ENCODE data around the gene FNDC8. TPM values are rescaled to one million over a fixed set of nuclear protein-coding genes. Genes with fewer than 3 reads are reported as not detected.

The FNDC8 gene
- polyA plus RNA-seq, 1 of the 3 experiments (the other 2 are of a cell fraction), result not detected

- Histone ChIP-seq H3K4me2 (no peak overlapping the region), H3K79me2 (ENCODE audit: insufficient read depth) (no peaks in the 10 kb centered on the region), H3K27me3 (ENCODE audit: insufficient read depth) (peaks cover 71% of the 10 kb centered on the region), H3K9ac (no peak overlapping the region), H4K20me1 (ENCODE audit: insufficient read depth) (no peaks in the 10 kb centered on the region), H3F3A (replicated peaks; ENCODE audit: insufficient read depth) (no peaks in the 10 kb centered on the region), H3K9me3 (no peaks in the 10 kb centered on the region), H3K36me3 (replicated peaks in 1 of 2; ENCODE audit: control insufficient read depth in 1 of 2, insufficient read depth in 2 of 2, low read length in 1 of 2) (no peaks in the 10 kb centered on the region), H3K9me2 (no peaks in the 10 kb centered on the region), H3K27ac (ENCODE audit: low read depth in 2 of 2, low read length in 1 of 2) (no peak overlapping the region), H2AFZ (ENCODE audit: low read depth) (no peak overlapping the region), H3K4me1 (ENCODE audit: control insufficient read depth in 1 of 2, insufficient read depth in 2 of 2, low read depth in 1 of 2, low read length in 1 of 2) (no peaks in the 10 kb centered on the region), H3K4me3 (ENCODE audit: low read depth in 2 of 2, low read length in 1 of 2) (no peak overlapping the region)
- ChIA-PET POLR2A (no interaction called here), CTCF (interaction anchor here (2.2 kb wide), 1 partner anchor 21 kb away, joined by 5 read pairs; no protein-coding TSS in a partner anchor)
- DNase-seq, result no peak
- WGBS (ENCODE audit: low lambda C conversion rate), result 14% methylated on average over 5 of the region's 5 CpGs
- TF ChIP-seq USF2 (IDR thresholded peaks at IDR 0.05; ENCODE audit: borderline replicate concordance, low read depth, low read length), result no peak
- TF ChIP-seq CTCF (IDR thresholded peaks at IDR 0.05), result no peak
- no peak for TF ChIP-seq EZH2phosphoT487 (IDR thresholded peaks at IDR 0.05; ENCODE audit: borderline replicate concordance, low read depth)
- no peak for TF ChIP-seq SMC3 (IDR thresholded peaks at IDR 0.05; ENCODE audit: low read depth, low read length)
- TF ChIP-seq MEF2A (IDR thresholded peaks at IDR 0.05; ENCODE audit: borderline replicate concordance, low read depth), result no peak
- no peak for TF ChIP-seq PBX3 (IDR thresholded peaks at IDR 0.05)
- no peak for TF ChIP-seq TEAD4 (IDR thresholded peaks at IDR 0.05; ENCODE audit: borderline replicate concordance, insufficient read depth)
- no peak for TF ChIP-seq FOSL2 (IDR thresholded peaks at IDR 0.05; ENCODE audit: borderline replicate concordance, low read depth)
- no peak for TF ChIP-seq NFIC (IDR thresholded peaks at IDR 0.05; ENCODE audit: borderline replicate concordance)
- TF ChIP-seq RCOR1 (IDR thresholded peaks at IDR 0.05; ENCODE audit: low read length), result no peak
- TF ChIP-seq TCF12 (IDR thresholded peaks at IDR 0.05), result no peak
Observed at GRCh38 chr17:35164716-35165115, 43.3 kb downstream of the FNDC8 start.

GRCh38 chr17:35166526-35166925, 45.1 kb downstream of the FNDC8 start:
- H3K9ac ChIP-seq, result no peak overlapping the region
- no peaks in the 10 kb centered on the region for H4K20me1 ChIP-seq (ENCODE audit: insufficient read depth)
- ChIA-PET POLR2A (no interaction called here), CTCF (interaction anchor here (2.2 kb wide), 1 partner anchor 23 kb away, joined by 5 read pairs; no protein-coding TSS in a partner anchor)
- H3K9me3 ChIP-seq, result no peaks in the 10 kb centered on the region
- no peaks in the 10 kb centered on the region for H3F3A ChIP-seq (replicated peaks; ENCODE audit: insufficient read depth)
- no peak overlapping the region for H3K27ac ChIP-seq (ENCODE audit: low read depth in 2 of 2, low read length in 1 of 2)
- H3K27me3 ChIP-seq (ENCODE audit: insufficient read depth), result peaks cover 64% of the 10 kb centered on the region; the same call in 1 of the 2 replicates
- H3K36me3 ChIP-seq (replicated peaks in 1 of 2; ENCODE audit: control insufficient read depth in 1 of 2, insufficient read depth in 2 of 2, low read length in 1 of 2), result no peaks in the 10 kb centered on the region
- no peaks in the 10 kb centered on the region for H3K79me2 ChIP-seq (ENCODE audit: insufficient read depth)
- 0% methylated on average over 4 of the region's 5 CpGs for WGBS (ENCODE audit: low lambda C conversion rate)
- no peak overlapping the region for H3K4me2 ChIP-seq
- H2AFZ ChIP-seq (ENCODE audit: low read depth), result no peak overlapping the region
- H3K9me2 ChIP-seq, result no peaks in the 10 kb centered on the region
- DNase-seq, result no peak
- no peak overlapping the region for H3K4me3 ChIP-seq (ENCODE audit: low read depth in 2 of 2, low read length in 1 of 2)
- no peaks in the 10 kb centered on the region for H3K4me1 ChIP-seq (ENCODE audit: control insufficient read depth in 1 of 2, insufficient read depth in 2 of 2, low read depth in 1 of 2, low read length in 1 of 2)
- TF ChIP-seq USF2 (IDR thresholded peaks at IDR 0.05; ENCODE audit: borderline replicate concordance, low read depth, low read length), result no peak
- no peak for TF ChIP-seq SMC3 (IDR thresholded peaks at IDR 0.05; ENCODE audit: low read depth, low read length)
- no peak for TF ChIP-seq NRF1 (IDR thresholded peaks at IDR 0.05; ENCODE audit: low read depth, low read length)
- TF ChIP-seq CHD2 (IDR thresholded peaks at IDR 0.05; ENCODE audit: low read length, partially characterized antibody), result no peak
- no peak for TF ChIP-seq NFIC (IDR thresholded peaks at IDR 0.05; ENCODE audit: borderline replicate concordance)
- TF ChIP-seq PBX3 (IDR thresholded peaks at IDR 0.05), result no peak
- no peak for TF ChIP-seq ZBTB33 (IDR thresholded peaks at IDR 0.05; ENCODE audit: borderline replicate concordance, low read depth)
- no peak for TF ChIP-seq YY1 (IDR thresholded peaks at IDR 0.05; ENCODE audit: low read depth)
- no peak for TF ChIP-seq RXRA (IDR thresholded peaks at IDR 0.05; ENCODE audit: borderline replicate concordance, low read depth)
- no peak for TF ChIP-seq POLR2AphosphoS5 (IDR thresholded peaks at IDR 0.05; ENCODE audit: low read depth, low read length)
- no peak for TF ChIP-seq FOXJ3 (CRISPR knock-in tag; IDR thresholded peaks at IDR 0.05)
